GM12872 (cell line): ENCODE data around the gene PGM5.

Experiments
- TF ChIP-seq, protein P1 (sequence below): IDR thresholded peaks from 3 replicates; pipeline ENCODE4 v1.5.1; 2011; ENCODE audit warnings: low read depth, mild to moderate bottlenecking, low read length, moderate library complexity; ENCODE audit not compliant: insufficient read depth

The PGM5 gene

DNA sequence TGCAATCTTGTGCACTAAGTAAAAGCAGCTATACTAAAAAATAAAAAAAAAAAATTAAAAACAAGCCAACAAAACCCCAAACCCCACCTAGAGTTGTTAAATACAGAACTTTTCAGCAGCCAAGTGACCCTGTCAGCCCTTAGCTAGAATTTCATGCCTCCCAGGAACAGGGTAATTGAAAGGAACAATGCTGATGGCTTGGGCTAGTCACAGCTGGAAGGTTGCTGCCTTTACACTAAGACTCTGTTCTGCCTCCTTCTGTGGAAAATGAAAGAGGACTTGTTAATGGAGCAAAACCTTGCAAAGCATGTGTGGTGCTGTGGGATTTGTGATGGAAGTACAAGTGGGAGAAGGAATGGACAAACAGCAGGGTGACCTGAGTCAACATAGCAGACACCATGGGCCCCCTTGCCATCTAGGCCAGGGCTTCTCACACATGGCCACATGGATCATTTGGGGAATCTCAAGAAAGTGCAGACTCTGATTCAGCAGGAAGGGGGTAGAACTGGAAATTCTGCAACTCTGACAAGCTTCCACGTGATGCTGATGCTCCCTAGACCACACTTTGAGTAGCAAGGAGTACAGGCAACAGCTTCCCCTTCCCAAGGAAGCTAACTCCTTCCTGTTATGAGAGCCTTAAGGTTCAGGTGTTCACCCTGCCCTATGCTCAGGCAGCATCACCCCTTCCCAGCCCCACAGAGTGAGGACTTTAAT is 199.2 kb downstream of the PGM5 start:
- TF ChIP-seq, protein P1, sequence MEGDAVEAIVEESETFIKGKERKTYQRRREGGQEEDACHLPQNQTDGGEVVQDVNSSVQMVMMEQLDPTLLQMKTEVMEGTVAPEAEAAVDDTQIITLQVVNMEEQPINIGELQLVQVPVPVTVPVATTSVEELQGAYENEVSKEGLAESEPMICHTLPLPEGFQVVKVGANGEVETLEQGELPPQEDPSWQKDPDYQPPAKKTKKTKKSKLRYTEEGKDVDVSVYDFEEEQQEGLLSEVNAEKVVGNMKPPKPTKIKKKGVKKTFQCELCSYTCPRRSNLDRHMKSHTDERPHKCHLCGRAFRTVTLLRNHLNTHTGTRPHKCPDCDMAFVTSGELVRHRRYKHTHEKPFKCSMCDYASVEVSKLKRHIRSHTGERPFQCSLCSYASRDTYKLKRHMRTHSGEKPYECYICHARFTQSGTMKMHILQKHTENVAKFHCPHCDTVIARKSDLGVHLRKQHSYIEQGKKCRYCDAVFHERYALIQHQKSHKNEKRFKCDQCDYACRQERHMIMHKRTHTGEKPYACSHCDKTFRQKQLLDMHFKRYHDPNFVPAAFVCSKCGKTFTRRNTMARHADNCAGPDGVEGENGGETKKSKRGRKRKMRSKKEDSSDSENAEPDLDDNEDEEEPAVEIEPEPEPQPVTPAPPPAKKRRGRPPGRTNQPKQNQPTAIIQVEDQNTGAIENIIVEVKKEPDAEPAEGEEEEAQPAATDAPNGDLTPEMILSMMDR: no peak

DNA sequence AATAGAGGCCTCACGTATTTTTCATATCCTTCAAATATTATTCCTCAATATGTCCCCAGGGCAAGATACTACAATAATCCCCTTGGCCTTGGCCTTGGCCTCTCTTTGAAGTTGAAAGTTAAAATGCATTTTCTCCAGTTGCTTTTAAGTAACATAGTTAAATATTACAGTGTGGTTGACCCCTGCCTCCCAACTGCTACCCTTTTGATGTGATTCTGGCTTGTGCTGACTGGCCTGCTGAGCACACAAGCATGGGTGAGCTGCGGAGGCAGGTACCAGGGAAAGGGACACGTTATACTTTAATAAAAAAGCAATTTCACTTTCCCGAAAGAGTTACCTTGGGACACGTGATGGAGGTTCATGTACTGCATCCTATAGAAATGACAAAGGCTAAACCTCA is 202.1 kb downstream of the PGM5 start:
- TF ChIP-seq, protein P1: no peak

DNA sequence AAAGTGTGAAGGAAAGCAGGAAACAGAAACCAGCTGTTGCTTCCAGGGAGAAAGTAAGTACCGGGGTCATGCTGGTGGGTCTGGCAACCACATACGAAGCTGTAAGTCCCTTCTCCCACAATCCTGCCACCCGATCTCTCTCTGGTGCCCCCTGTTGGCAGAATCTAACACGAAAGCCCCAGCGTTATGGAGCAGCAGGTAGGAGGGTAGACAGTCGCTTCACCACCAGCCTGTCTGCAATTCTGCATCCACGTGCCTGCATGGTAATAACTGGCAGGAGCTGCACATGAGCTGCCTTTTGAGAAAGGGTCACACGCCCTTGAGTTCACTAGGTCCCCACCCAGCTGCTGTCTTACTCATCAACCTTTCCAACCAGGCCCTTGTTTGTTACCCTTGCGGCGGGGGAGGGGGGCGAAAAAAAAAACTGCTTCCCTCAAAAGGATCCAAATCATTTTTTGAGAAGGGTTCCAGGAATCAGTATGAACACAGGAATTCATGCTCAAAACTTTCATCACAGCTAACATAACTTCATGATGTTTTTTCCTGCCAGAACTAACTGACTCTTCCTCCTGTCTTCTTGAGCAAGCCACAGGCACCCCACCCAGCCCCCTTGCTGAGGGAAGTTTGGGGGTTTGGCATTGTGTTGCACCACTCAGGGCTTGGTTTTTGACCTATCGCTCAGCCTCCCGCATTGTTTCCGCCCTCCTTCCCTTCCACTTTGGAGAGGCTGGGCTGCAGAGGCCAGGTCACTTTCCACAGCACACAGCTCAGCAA is 203.8 kb downstream of the PGM5 start:
- TF ChIP-seq, protein P1: peak; percentile 86

DNA sequence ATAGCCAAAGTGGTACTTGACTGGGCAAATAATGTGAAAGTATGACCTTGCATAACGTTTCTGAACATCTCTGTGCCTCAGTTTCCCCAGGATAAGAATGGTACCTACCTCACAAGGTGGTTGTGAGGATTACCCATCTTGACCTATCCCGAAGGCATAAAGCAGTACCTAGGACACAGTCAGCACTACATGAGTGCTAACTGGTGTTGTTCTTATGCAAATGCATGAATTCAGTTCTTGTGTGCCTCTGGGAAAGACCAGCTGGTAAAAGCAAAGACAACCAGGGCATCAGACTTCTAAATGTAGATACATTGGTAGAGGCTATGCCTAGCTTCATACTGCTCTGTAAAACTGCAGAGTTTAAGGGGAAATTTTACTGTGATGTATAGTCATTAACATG is 206.1 kb downstream of the PGM5 start:
- TF ChIP-seq, protein P1: no peak

DNA sequence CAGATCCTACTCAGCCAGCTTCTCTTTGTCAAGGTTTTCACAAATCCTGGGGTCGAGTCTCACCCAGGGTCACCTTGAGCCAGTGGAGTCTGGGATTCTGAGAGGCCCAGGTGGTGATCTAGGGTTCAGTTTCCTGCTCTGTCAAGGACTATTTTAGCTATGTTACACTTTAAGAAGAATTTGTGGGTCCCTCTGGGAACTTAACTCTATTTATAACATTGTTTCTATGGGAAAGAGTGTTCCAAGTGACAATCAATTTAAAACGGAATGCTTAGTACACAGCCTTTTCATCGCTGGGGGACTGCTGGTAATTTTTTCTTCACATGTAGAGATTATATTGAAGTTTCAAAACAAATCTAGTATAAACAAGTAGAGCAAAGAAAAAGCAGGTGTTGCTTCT is 211.2 kb downstream of the PGM5 start:
- TF ChIP-seq, protein P1: no peak

DNA sequence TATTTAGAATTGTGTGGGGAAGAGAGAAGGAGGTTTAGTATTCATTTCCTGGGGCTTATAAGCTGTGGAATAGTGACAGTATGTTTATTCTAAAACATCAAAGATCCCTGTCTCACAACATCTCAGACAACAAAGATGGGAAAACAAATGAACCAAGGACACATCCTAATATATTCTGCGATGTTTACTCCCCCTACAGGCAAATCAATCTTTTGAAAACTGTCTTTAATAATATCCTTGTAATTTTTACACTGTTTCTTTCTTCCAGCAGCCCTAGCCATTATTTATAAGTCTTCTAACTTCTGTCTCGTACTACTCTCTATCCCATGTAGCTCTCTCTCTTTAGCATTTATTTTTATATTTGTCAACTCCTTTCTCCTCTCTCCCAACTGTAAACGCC is 217.7 kb downstream of the PGM5 start:
- TF ChIP-seq, protein P1: peak; percentile 40; the same call in 2 of the 3 replicates

DNA sequence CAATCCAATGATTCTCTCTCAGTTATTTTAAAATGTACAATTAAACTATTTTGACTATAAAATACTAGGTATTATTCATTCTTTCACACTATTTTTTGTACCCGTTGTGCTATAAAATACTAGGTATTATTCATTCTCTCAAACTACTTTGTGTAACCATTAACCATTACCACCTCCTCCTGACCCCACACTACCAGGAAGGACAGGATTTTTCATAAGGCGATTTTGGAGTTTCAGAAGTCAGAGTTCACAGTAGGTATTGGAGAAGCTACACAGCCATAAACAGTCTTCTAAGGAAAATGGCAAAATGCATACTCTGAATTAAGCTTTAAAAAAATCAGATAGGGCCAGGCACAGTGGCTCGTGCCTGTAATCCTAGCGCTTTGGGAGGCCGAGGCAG is 219.4 kb downstream of the PGM5 start:
- TF ChIP-seq, protein P1: no peak
